GM19240 (cell line): ENCODE results near the gene FANCB.

Source experiments
- DNase-seq: peaks from one replicate; pipeline ENCODE4 v3.0.0; 2011; ENCODE audit warnings: low spot score; ENCODE audit not compliant: insufficient read length

FANCB gene

DNA sequence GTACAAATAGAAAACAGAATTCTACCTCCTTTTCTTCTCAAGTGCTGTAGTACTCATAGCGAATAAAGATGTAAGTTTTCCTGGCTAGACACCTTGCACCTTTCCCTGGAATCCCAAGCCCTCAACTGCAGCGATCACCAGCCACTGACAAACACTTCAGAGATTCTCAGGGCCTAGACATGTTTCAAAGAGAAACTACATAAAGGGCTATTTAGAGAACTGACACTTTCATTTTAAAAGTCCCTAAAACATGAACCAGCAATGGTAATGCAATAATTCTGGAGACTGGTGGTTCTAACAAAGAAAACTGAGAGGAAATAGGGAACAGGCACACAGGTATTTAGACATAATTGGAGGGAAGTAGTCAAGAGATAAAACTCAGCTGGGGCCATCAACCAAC lies 35.7 kb downstream of the FANCB start:
- DNase-seq = no peak

DNA sequence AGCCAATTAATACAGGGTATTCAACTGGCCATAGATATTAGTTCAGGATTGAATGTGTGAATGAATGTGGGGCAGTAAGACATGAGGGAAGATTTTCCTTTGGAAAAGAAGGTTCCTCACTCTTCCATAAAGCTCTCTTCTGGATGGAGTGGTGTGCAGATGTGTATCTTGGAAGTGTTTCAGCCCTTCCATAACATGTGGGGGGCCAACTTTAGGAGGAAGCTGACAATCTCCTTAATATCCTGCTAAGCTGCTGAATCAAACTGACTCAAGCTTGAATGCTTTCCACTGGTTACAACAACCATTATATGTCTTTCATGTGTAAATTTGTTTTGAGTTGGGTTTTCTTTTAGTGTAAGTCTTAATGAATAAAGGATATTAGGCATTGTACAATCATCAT lies 40.3 kb downstream of the FANCB start:
- DNase-seq = no peak

DNA sequence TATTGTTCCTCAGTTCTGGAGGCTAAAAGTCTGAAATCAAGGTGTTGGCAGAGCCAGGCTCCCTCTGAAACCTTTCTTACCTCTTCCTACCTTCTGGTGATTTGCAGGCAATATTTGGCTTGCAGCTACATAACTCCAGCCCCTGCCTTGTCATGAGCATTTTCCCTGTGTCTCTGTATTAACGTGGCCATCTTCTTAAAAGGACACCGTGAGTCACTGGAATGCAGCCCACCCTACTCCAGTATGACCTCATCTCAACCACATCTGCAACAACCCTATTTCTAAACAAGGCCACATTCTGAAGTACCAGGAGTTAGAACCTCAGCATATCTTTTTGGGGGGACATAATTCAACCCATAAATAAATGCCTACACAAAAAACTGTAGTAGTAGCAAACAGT lies 40.7 kb downstream of the FANCB start:
- DNase-seq = no peak

DNA sequence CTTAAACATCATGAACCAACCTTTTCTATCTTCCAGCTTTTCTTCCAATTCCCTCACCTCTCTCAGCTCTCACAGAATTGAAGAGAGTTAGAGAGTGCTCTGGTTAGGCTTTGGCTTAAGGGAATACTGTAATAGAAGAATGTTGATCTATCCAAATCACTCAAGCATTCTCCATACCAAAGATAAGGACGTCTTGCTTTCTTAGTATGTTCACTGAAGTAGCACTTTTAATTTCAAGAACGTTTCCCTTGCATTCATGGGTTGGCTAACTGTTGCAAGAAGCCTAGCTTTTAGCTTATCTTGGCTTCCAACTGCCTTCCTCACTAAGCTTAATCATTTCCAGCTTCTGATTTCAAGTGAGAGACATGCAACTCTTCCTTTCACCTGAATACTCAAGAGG lies 43.2 kb downstream of the FANCB start:
- DNase-seq = no peak

DNA sequence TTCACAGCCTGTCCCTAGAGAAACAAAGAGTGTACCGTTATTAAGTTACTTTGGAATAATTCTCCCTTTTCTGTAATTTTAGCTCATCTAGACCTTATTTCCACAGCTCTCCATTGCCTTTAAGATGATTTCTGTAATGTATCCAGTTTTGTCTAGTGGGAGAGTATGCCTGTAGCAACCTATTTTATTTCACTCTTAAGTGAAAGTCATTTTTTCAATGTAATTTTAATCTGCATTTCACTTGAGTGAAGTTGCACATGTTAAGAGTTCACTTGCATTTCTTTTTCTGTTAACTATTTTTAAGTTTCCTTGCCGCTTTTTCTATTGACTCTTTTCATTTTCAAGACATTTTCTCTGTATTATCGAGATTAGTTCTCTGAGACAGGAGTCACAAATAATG lies 46.5 kb downstream of the FANCB start:
- DNase-seq = no peak

DNA sequence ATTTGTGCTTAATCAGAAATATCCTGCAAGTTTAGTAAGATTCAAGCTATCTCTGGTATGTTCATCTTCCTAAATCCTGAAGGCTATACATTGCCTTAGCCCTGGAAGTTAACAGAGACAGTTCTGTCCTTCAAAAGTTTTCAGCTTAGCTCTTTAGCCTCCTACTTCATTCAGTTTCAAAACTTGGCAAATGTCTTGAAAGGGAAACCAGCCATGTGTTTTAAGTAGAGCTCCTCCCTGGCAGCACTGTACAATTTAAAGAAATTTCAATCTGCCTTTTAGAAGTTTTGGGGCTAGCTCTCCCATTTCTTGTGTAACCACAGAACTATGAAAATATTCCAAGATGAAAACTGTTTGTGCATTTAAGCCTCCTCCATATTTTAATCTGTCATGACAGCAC lies 47.0 kb downstream of the FANCB start:
- DNase-seq = no peak

DNA sequence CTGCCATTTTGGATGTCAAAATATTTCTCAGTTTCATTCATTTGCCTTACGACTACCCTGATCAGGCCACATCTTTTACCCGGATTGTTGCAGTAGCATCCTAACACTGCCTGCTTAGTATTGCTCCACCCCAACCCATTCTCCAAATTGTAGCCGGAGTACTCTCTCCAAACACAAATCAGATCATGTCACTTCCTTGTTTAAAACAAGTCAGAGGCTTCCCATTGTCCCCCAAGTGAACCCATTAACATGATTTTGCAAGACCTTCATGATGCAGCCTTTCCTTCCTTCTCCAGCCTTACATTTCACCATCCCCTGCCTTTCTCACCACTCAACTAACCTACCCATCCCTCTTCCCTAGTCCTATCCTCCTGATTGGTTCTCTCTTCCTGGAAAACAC lies 53.1 kb downstream of the FANCB start:
- DNase-seq = no peak

DNA sequence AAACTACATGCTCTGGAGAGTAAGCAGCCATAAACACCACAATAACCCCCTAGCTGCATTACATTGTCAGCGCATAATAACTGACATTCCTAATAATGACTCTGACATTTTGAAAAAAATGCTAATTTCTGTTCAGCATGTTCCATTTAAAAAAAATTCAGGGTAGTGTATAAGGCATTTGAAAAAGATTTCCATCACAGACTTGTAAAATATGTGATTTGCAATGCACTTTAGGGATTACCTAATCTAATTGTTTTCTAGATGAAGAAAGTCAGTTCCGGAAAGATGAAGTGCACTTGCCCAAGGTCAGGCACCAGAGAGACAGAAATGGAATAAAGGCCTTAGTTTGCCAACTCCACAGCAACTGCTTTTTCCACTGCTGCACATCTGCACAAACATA lies 55.3 kb downstream of the FANCB start:
- DNase-seq = no peak

DNA sequence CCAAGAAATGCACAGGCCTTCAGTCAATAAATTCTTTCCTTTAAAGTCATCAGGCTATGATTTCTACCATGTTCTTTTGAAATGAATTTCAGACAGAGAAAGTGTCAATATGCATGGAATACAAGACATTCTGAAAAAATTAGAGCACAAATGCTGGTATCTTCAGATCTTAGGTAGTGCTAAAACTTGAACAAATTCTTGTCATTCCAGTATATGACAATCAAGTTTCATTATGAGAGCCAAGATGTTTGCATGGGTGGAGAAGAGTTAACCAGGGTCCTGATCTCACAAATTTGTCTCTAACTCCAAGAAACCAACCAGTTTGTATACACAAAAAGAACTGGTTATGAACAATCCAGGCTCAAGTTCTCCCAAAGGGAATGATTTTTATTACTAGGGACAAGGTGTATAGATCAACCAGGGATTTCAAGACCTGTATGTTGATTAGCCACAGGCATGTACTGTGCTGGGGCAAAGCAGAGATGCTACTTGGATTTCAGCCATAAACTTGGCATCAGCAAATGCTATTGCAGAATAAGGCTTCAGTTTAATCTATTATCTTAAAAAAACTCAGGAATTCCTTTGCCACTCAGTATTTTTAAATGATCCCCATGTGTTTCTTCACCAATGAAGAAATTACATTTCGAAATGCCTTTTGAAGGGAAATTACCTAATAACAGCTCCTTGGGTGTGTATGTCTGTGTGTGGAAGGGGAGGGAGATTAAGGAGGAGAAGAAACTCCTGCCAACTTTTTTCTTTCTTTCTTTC lies 69.7 kb downstream of the FANCB start:
- no peak for DNase-seq

DNA sequence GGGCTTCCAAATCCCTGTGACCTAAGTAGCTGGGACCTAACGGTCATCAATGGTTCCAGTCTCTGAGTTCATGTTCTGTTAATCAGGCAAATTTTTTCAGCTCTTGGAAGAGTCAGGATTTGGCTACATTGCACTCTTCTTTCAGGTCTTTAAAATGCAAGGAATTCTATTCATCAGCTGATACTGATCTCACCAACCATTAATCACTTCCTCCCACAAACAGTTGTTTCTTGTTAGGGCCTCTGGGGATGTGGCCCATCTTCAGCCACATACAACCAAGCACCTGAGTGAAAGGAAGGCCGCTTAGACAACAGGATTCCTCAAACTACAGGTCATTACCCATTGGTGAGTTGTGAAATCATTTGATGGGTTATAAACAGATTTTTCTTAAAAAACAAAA lies 71.7 kb downstream of the FANCB start:
- DNase-seq = no peak

DNA sequence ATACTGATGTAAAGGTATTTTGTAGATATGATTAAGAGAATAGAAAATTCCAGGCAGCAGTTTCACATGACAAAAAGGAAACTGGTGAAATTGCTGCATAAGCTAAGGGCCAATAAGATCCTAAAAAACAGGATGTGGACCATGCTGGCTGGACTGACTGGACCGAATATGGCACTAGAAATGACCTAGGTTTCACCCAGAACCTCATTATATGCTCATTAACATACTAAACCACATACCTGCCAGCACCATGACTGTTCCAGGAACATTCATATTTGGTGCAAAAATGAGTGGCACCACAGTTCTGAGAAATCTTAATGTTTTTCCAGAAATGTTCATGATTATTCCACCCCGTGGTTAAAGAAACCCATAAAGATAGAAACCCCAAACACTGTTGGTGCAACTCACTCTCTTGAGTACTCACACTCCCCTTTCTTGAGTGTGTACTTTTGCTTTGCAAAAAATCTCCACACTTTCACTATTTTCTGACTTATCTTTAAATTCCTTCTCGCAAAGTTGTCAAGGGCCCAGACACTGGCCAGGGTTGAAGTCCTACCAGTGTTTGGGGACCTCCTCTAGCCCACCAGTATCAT lies 74.0 kb downstream of the FANCB start:
- DNase-seq = no peak
